Measurements from ENCODE around the gene PLBD1. TPM values are rescaled to one million over a fixed set of nuclear protein-coding genes. Genes with fewer than 3 reads are reported as not detected.

PLBD1 gene
- total RNA-seq, 1 donor from 2014 or later = 15.2 TPM

DNA sequence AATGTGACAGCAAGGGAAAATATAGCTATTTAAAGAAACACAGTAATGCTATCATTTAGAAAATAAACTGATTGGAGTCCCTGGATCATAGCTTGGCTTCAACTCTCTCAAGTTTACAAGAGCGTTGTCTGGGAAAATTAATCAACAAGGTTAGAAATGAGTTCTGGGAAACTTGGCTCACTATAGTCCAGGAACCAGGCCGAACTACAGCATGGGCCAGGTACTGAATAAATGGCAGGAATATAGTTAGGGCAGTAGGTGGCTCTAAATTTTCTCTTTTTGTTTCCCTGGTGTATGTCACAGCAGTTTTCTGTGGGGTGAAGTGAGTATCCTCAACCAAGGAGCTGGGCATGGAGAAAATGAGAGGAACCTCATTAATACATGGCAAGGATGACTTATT is 72.4 kb downstream of the PLBD1 start:
- H3K9me3 ChIP-seq = no peaks in the 10 kb centered on the region
- no peaks in the 10 kb centered on the region for H3K27me3 ChIP-seq
- no peak overlapping the region for H3K27ac ChIP-seq
- H3K4me3 ChIP-seq = no peak overlapping the region
- no peak for DNase-seq (ENCODE audit: low spot score in 2 of 2)
- H3K4me1 ChIP-seq = no peaks in the 10 kb centered on the region
- intact Hi-C loops (cut with DNase I) = no loop called here
- H3K36me3 ChIP-seq = peaks cover 53 to 79% of the 10 kb centered on the region in 2 donors
- TF ChIP-seq, protein P1, sequence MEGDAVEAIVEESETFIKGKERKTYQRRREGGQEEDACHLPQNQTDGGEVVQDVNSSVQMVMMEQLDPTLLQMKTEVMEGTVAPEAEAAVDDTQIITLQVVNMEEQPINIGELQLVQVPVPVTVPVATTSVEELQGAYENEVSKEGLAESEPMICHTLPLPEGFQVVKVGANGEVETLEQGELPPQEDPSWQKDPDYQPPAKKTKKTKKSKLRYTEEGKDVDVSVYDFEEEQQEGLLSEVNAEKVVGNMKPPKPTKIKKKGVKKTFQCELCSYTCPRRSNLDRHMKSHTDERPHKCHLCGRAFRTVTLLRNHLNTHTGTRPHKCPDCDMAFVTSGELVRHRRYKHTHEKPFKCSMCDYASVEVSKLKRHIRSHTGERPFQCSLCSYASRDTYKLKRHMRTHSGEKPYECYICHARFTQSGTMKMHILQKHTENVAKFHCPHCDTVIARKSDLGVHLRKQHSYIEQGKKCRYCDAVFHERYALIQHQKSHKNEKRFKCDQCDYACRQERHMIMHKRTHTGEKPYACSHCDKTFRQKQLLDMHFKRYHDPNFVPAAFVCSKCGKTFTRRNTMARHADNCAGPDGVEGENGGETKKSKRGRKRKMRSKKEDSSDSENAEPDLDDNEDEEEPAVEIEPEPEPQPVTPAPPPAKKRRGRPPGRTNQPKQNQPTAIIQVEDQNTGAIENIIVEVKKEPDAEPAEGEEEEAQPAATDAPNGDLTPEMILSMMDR (IDR thresholded peaks at IDR 0.05) = no peak

DNA sequence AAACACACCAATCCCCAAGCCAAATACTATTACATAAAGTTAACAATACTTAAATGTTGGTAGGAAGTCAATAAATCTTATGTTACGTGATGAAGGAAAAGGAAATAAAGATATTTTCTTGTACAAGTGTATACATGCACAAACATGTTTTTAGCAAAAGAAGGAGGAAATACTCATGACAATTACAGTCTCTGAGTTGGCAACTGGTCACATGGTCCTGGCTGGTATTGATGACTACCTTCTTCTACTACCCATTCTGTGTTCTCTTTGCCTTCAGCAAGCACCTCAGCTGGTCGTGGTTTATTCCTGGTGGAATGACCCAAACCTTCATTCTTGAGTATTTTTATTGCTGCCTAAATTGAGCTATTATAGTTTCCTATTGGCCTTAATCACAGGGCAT is 84.8 kb downstream of the PLBD1 start:
- intact Hi-C loops (cut with DNase I) = no loop called here
- peaks cover 81 to 86% of the 10 kb centered on the region in 2 donors for H3K36me3 ChIP-seq

DNA sequence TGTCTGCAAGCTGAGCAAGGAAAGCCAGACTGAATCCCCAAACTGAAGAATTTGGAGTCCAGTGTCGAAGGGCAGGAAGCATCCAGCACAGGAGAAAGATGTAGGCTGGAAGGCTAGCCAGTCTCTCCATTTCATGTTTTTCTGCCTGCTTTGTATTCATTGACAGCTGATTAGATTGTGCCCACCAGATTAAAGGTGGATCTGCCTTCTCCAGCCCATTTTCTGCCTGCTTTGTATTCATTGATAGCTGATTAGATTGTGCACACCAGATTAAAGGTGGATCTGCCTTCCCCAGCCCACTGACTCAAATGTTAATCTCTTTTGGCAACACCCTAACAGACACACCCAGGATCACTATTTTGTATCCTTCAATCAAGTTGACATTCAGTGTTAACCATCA is 85.3 kb downstream of the PLBD1 start:
- DNase-seq (ENCODE audit: low spot score in 2 of 2) = no peak
- Histone ChIP-seq H3K27ac (no peak overlapping the region), H3K36me3 (peaks cover 82 to 87% of the 10 kb centered on the region in 2 donors), H3K4me1 (no peaks in the 10 kb centered on the region), H3K4me3 (no peak overlapping the region), H3K27me3 (no peaks in the 10 kb centered on the region), H3K9me3 (no peaks in the 10 kb centered on the region)
- TF ChIP-seq, protein P1 (IDR thresholded peaks at IDR 0.05) = no peak
- intact Hi-C loops (cut with DNase I) = no loop called here

More for the DNA sequence above, 84.8 kb downstream of the PLBD1 start:
- Histone ChIP-seq H3K9me3 (no peaks in the 10 kb centered on the region), H3K4me1 (no peaks in the 10 kb centered on the region), H3K4me3 (no peak overlapping the region), H3K27me3 (no peaks in the 10 kb centered on the region), H3K27ac (no peak overlapping the region)
- no peak for DNase-seq (ENCODE audit: low spot score in 2 of 2)
- TF ChIP-seq, protein P1 (IDR thresholded peaks at IDR 0.05) = no peak

DNA sequence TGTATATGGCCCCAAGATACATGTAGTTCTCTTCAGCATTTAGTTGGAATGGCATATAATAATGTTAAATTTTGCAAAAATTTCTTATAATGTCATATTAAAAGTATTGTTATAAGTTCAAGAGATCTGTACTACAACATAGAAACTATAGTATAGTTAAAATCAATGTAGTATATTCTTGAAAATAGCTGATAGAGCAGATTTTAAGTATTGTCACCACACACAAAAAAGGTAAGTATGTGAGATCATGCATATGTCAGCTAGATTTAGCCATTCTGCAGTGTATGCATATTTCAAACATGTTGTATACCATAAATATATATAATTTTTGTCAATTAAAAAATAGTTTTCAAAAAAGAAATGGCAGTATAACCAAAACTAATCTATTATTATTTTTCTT is 86.5 kb downstream of the PLBD1 start:
- no peak overlapping the region for H3K27ac ChIP-seq
- H3K36me3 ChIP-seq = peaks cover 80 to 90% of the 10 kb centered on the region in 2 donors
- no peak for DNase-seq (ENCODE audit: low spot score in 2 of 2)
- H3K4me3 ChIP-seq = no peak overlapping the region
- TF ChIP-seq, protein P1 (IDR thresholded peaks at IDR 0.05) = no peak
- no peaks in the 10 kb centered on the region for H3K4me1 ChIP-seq
- intact Hi-C loops (cut with DNase I) = no loop called here
- peaks cover 0 to 2% of the 10 kb centered on the region in 2 donors for H3K9me3 ChIP-seq
- no peaks in the 10 kb centered on the region for H3K27me3 ChIP-seq

DNA sequence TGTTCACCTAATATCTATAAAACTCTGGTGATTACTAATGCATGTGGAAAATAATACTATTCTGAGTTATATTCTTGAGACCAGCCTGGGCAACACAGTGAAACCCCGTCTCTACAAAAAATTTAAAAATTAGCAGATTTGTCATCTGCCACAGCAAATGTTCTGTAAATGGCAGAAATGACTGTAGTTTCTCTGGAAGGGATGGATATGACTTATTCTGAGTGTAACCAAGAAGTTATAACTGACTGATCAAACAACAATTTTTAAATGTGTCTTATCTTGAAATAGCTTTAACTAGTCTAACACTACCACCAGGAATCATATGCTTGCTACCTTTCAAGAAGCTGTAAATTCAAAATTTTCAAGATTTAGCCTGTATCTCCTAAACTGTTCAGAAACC is 88.7 kb downstream of the PLBD1 start:
- no peaks in the 10 kb centered on the region for H3K4me1 ChIP-seq
- peaks cover 78 to 90% of the 10 kb centered on the region in 2 donors for H3K36me3 ChIP-seq
- H3K27ac ChIP-seq = no peak overlapping the region
- no peak for DNase-seq (ENCODE audit: low spot score in 2 of 2)
- peaks cover 18 to 24% of the 10 kb centered on the region in 2 donors for H3K9me3 ChIP-seq
- TF ChIP-seq, protein P1 (IDR thresholded peaks at IDR 0.05) = no peak
- intact Hi-C loops (cut with DNase I) = no loop called here
- no peaks in the 10 kb centered on the region for H3K27me3 ChIP-seq
- no peak overlapping the region for H3K4me3 ChIP-seq

DNA sequence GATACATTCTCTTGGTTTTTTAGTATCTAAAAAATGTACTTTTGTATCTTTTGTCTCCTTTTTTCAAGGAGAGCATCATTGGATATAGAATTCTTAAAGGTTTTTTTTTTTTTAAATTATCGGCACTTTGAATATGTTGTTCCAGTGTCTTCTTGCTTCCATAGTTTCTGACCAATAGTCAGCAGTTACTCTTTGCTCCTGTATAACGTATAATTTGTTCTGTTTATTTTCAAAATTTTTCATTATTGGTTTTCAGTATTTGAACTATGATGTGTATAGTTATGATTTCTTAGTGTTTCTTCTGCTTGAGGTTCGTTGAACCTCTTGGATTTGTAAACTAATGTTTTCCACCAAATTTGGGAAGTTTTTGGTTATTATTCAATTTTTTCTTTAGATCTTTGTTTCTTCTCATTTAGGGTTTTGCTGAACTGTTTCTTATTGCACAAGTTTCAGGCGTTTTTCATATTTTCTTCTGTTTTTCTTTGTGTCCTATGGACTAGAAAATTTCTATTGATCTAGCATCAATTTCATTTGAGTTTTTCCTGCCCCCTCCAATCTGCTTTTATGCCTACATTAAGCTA is 93.9 kb downstream of the PLBD1 start:
- H3K27me3 ChIP-seq = no peaks in the 10 kb centered on the region
- no peak overlapping the region for H3K27ac ChIP-seq
- H3K4me1 ChIP-seq = no peaks in the 10 kb centered on the region
- intact Hi-C loops (cut with DNase I) = no loop called here
- H3K36me3 ChIP-seq = peaks cover 60 to 86% of the 10 kb centered on the region in 2 donors
- no peak overlapping the region for H3K4me3 ChIP-seq
- peaks cover 36 to 56% of the 10 kb centered on the region in 2 donors for H3K9me3 ChIP-seq
- TF ChIP-seq, protein P1 (IDR thresholded peaks at IDR 0.05) = no peak
- DNase-seq (ENCODE audit: low spot score in 2 of 2) = no peak

Data from ascending aorta (tissue), 2 donors.